WTC11 (cell line): ENCODE results near the gene PRELID2.

Experiments used
- ATF2 ChIP-seq: sonication (generic); formaldehyde crosslinking; IDR thresholded peaks from 2 replicates; pipeline ENCODE4 v1.8.1; 2022; ENCODE audit warnings: low read depth, missing genetic modification reagents, borderline replicate concordance
- ESRRA ChIP-seq: sonication (generic); formaldehyde crosslinking; IDR thresholded peaks from 2 replicates; pipeline ENCODE4 v1.8.1; 2022; ENCODE audit warnings: mild to moderate bottlenecking, missing genetic modification reagents, borderline replicate concordance
- ZNF671 ChIP-seq: fragments of 250-450 bp; sonication (Bioruptor Pico); IDR thresholded peaks from 2 replicates; pipeline ENCODE4 v1.8.0; 2021; ENCODE audit warnings: mild to moderate bottlenecking
- TF ChIP-seq, protein P1 (sequence below): fragments of 200-600 bp; IDR thresholded peaks from 2 replicates; pipeline ENCODE4 v1.8.0; 2022; ENCODE audit warnings: antibody characterized with exemption
- TF ChIP-seq, protein P2 (sequence below): sonication (generic); formaldehyde crosslinking; IDR thresholded peaks from 2 replicates; pipeline ENCODE4 v1.8.1; 2023; ENCODE audit warnings: mild to moderate bottlenecking, missing genetic modification reagents, borderline replicate concordance

DNA sequence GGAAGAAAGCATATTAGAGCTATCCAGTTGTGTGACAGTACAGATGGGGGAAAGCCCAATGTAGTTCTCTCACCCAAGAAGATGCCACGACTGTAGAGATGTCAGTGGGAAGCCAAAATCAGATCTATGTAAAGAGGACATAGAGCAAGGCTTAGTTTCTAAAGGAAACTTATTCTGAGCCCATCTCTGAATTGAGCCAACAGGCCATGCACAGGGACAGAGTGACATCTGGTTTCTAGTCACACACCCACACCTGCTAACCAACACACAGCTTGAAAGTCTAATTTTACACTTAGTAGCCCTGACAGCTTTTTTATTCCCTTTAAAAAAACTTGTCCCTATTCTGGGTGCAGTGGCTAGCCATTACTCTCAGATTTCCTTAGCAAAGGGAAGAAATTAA, 22.3 kb downstream of the PRELID2 start:
- no peak for TF ChIP-seq ESRRA
- no peak for TF ChIP-seq ATF2 (CRISPR knock-in tag)
- TF ChIP-seq, protein P1, sequence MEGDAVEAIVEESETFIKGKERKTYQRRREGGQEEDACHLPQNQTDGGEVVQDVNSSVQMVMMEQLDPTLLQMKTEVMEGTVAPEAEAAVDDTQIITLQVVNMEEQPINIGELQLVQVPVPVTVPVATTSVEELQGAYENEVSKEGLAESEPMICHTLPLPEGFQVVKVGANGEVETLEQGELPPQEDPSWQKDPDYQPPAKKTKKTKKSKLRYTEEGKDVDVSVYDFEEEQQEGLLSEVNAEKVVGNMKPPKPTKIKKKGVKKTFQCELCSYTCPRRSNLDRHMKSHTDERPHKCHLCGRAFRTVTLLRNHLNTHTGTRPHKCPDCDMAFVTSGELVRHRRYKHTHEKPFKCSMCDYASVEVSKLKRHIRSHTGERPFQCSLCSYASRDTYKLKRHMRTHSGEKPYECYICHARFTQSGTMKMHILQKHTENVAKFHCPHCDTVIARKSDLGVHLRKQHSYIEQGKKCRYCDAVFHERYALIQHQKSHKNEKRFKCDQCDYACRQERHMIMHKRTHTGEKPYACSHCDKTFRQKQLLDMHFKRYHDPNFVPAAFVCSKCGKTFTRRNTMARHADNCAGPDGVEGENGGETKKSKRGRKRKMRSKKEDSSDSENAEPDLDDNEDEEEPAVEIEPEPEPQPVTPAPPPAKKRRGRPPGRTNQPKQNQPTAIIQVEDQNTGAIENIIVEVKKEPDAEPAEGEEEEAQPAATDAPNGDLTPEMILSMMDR = no peak
- TF ChIP-seq, protein P2, sequence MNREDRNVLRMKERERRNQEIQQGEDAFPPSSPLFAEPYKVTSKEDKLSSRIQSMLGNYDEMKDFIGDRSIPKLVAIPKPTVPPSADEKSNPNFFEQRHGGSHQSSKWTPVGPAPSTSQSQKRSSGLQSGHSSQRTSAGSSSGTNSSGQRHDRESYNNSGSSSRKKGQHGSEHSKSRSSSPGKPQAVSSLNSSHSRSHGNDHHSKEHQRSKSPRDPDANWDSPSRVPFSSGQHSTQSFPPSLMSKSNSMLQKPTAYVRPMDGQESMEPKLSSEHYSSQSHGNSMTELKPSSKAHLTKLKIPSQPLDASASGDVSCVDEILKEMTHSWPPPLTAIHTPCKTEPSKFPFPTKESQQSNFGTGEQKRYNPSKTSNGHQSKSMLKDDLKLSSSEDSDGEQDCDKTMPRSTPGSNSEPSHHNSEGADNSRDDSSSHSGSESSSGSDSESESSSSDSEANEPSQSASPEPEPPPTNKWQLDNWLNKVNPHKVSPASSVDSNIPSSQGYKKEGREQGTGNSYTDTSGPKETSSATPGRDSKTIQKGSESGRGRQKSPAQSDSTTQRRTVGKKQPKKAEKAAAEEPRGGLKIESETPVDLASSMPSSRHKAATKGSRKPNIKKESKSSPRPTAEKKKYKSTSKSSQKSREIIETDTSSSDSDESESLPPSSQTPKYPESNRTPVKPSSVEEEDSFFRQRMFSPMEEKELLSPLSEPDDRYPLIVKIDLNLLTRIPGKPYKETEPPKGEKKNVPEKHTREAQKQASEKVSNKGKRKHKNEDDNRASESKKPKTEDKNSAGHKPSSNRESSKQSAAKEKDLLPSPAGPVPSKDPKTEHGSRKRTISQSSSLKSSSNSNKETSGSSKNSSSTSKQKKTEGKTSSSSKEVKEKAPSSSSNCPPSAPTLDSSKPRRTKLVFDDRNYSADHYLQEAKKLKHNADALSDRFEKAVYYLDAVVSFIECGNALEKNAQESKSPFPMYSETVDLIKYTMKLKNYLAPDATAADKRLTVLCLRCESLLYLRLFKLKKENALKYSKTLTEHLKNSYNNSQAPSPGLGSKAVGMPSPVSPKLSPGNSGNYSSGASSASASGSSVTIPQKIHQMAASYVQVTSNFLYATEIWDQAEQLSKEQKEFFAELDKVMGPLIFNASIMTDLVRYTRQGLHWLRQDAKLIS (CRISPR knock-in tag) = no peak
- TF ChIP-seq ZNF671 (CRISPR knock-in tag) = no peak
